Esophagus squamous epithelium (tissue), 4 donors: Measurements from ENCODE around the gene RYR1.
"Not testable (repeated sequence)": the region's sequence is repeated elsewhere in the genome, so short reads cannot be mapped to it uniquely, and the experiment has no call there.

Source experiments
- POLR2A ChIP-seq, 4 donors: fragments of 450-650 bp; IDR thresholded peaks; one replicate each; pipeline ENCODE4 v1.6.1; 2017; ENCODE audit warnings: antibody characterized with exemption in 4 of 4, mild to moderate bottlenecking in 4 of 4, moderate library complexity in 3 of 4
- TF ChIP-seq, protein P1 (sequence below), 6 experiments: fragments of 450-650 bp in 4 of 6; fragments of 200-600 bp in 2 of 6; sonication (generic) in 2 of 6; IDR thresholded peaks; one replicate each; pipeline ENCODE4 v1.5.1; 2016 to 2019; ENCODE audit warnings: antibody characterized with exemption in 6 of 6, mild to moderate bottlenecking in 4 of 6, moderate library complexity in 4 of 6

DNA sequence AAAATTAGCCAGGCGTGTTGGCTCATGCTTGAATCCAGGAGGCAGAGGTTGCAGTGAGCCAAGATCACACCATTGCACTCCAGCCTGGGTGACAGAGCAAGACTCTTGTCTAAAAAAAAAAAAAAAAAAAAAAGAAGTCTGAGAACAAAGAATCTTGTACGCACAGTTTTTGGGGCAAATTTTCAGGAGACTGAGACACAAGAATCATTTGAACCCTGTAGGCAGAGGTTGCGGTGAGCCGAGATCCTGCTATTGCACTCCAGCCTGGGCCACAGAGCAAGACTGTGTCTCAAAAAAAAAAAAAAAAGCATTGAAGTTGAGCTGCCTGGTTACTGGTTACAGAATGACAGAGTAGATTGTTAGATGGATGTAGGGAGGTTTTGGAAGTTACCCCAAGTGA is 39.2 kb downstream of the RYR1 start:
- TF ChIP-seq POLR2A (IDR thresholded peaks at IDR 0.05), result not testable (repeated sequence)
- TF ChIP-seq, protein P1, sequence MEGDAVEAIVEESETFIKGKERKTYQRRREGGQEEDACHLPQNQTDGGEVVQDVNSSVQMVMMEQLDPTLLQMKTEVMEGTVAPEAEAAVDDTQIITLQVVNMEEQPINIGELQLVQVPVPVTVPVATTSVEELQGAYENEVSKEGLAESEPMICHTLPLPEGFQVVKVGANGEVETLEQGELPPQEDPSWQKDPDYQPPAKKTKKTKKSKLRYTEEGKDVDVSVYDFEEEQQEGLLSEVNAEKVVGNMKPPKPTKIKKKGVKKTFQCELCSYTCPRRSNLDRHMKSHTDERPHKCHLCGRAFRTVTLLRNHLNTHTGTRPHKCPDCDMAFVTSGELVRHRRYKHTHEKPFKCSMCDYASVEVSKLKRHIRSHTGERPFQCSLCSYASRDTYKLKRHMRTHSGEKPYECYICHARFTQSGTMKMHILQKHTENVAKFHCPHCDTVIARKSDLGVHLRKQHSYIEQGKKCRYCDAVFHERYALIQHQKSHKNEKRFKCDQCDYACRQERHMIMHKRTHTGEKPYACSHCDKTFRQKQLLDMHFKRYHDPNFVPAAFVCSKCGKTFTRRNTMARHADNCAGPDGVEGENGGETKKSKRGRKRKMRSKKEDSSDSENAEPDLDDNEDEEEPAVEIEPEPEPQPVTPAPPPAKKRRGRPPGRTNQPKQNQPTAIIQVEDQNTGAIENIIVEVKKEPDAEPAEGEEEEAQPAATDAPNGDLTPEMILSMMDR (IDR thresholded peaks at IDR 0.05), result not testable (repeated sequence)
